Measurements from ENCODE around the gene XXYLT1. TPM values are rescaled to one million over a fixed set of nuclear protein-coding genes. Genes with fewer than 3 reads are reported as not detected.

Gene XXYLT1
- total RNA-seq, 1 donor: 21.0 TPM

DNA sequence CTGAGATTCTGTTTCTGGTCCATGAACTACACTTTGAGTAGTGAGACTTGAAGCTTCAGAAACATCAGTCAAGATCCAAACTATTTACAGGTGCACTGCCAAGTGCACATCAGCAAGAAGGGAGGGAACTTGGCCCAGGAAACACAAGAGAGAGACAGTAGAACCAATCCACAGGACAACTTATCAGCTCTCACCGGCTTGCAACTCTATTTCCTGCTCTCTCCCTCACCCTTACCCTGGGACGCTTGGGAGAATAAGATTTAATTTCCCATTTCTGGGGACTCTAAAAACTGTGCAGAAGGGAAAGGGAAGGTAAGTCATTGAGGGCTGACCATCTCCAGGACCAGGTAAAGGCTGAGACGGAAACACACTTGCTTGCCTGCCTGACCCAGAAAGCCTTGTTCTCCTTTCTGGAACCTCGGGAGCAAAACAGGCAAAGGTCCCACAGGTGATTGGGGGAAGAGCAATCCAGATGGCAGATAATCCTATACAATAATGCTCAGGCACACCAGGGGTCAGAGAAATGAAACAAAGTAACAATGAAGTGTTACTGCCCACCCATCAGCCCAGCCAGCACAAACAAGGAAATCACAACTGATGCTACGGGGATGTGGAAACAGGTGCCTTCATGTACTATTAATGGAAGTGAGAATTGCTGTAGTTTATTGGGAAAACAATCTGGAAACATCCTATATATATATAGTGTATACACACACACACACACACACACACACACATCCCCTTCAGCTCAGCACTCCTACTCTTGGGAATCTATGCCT, 154.4 kb downstream of the XXYLT1 start:
- H3K4me3 ChIP-seq (ENCODE audit: low read depth, low read length): no peak overlapping the region
- no peak for DNase-seq (ENCODE audit: low read depth)
- TF ChIP-seq, protein P1, sequence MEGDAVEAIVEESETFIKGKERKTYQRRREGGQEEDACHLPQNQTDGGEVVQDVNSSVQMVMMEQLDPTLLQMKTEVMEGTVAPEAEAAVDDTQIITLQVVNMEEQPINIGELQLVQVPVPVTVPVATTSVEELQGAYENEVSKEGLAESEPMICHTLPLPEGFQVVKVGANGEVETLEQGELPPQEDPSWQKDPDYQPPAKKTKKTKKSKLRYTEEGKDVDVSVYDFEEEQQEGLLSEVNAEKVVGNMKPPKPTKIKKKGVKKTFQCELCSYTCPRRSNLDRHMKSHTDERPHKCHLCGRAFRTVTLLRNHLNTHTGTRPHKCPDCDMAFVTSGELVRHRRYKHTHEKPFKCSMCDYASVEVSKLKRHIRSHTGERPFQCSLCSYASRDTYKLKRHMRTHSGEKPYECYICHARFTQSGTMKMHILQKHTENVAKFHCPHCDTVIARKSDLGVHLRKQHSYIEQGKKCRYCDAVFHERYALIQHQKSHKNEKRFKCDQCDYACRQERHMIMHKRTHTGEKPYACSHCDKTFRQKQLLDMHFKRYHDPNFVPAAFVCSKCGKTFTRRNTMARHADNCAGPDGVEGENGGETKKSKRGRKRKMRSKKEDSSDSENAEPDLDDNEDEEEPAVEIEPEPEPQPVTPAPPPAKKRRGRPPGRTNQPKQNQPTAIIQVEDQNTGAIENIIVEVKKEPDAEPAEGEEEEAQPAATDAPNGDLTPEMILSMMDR (IDR thresholded peaks at IDR 0.05; ENCODE audit: insufficient read depth, low read length): no peak

DNA sequence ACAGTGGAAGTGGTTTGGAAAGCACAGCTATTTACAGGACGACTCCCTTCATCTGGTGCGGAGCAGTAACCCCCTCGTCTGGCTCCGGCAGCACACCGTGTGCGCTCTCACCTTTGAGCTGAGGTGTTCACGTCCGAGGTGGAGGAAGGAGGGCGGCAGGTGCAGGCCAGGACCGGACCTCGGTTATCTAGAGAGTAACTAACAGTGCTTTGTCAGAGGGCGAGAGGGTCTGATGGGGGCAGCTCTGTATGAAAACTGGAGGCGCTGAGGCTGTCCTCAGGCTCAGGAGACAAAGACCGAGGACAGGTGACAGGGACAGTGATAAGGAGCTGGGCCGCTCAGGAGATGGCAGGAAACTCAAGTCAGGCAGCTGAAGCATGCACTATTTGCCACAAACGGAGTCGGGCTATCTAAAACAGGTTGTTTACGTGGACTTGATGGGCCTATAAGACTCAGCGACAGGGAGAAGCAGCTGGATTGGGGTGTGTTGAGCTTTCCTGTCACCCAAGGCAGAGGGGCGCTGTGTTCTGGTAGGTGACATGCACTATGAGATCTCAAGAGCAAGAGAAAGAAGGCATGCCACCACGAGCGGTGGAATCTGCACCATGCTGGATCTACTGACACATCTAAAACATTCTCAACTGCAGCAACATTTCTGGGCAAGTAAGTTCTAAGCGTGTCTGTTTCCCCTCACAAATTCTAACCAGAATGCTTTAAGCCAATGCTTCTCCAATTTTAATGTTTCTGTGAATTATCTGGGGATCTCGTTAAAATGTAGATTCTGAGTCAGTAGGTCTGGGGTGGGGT, 155.2 kb downstream of the XXYLT1 start:
- no peak overlapping the region for H3K4me3 ChIP-seq (ENCODE audit: low read depth, low read length)
- no peak for DNase-seq (ENCODE audit: low read depth)
- TF ChIP-seq, protein P1 (IDR thresholded peaks at IDR 0.05; ENCODE audit: insufficient read depth, low read length): no peak

DNA sequence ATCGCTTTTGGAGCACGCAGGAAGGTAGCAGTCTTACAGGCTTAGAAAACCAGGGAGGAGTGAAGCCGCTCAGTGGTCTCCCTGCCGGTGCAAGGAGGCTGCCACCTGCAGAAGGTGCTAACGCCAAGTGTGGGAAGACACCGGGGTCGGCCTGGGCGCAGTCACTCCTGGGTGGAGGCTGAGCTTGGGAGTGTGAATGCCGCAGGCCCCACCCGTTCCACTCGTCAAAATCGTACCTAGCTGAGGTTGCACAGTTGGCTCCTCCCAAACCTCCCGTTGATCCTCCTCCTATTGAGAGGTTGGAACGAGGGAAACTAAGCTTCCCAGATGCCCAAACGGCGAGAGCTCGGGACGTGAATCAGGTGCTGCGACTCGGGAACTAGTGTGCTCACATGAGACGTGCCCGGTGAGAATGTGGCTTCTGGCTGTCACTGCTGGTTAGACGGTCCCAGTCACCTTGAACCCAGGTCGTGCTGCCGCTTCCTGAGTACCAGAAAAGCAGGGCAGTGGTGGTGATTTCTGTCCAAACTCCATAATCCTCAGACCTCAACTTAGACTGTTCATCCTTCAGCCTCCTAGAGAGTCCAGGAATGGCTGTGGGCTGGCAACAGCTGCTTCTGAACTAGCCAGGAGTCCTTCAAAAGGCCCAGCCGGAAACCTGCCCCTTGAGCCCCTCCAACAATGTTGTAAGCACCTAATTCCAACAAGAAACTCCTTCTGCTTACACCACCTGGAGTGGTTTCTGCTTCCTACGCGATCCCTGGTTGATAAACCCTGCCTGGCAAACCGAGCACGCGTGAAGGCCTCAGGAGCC, 156.0 kb downstream of the XXYLT1 start:
- DNase-seq (ENCODE audit: low read depth): no peak
- TF ChIP-seq, protein P1 (IDR thresholded peaks at IDR 0.05; ENCODE audit: insufficient read depth, low read length): no peak
- no peak overlapping the region for H3K4me3 ChIP-seq (ENCODE audit: low read depth, low read length)

DNA sequence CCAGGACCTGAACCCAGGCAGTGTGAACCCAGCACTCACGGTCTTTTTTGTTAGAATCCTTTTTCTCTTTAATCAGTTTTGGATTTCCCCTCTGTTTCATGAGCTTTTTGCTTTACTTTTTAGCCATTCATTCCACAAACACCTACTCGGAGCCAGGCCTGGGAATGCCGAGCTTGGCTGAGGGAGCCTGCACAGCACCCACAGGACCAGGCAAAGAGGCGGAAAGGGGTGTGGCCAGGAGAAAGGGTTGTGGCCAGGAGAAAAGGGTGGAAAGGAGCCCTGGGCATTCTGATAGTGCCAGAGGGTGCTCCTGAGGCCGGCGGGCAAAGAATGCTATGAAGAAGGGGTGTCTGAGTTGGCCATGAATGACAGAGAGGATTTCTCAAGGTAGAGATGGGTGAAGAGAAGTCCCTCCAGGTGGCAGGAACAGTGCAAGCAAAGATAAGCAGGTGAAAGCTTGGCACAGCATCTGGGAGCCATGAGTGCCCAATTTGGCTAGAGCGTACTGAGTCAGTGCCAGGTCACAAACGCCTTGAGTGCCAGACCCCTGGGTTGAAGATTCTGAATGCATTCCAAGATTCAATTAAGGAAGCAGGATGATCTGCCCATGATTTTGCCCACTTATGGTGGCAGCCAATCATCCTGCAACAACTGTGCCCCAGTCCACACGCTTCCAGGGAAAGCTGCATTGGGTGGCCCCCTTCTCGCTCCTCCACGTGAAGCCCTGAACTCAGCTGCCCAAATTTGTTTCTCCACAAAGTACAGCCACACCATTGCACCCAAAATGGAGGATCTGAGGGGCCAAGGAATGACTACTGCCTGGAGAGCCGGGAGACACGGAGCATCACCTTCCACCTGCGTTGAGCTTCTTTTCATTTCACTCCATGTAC, 157.2 kb downstream of the XXYLT1 start:
- TF ChIP-seq, protein P1 (IDR thresholded peaks at IDR 0.05; ENCODE audit: insufficient read depth, low read length): no peak
- H3K4me3 ChIP-seq (ENCODE audit: low read depth, low read length): no peak overlapping the region
- no peak for DNase-seq (ENCODE audit: low read depth)

DNA sequence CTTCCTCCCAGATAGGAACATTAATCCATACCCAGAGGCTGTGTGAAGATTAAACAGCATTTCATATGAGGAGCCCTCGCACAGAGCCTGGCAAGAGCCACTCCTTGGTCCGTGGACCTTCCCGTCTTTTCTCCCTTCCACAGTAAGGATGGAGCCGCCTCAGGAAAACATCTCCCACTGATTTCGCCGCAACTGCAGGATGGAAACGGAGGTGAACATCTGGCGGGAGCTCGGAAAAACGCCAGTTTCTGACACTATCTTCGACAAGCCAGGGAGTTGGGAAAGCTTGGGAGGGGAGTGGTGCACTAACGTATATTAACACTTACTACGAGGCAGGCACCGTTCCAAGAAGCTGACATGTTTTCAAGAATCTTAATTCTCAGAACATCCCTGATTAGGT, 157.9 kb downstream of the XXYLT1 start:
- TF ChIP-seq, protein P1 (IDR thresholded peaks at IDR 0.05; ENCODE audit: insufficient read depth, low read length): no peak
- peak; percentile 37 for DNase-seq (ENCODE audit: low read depth)
- H3K4me3 ChIP-seq (ENCODE audit: low read depth, low read length): no peak overlapping the region

DNA sequence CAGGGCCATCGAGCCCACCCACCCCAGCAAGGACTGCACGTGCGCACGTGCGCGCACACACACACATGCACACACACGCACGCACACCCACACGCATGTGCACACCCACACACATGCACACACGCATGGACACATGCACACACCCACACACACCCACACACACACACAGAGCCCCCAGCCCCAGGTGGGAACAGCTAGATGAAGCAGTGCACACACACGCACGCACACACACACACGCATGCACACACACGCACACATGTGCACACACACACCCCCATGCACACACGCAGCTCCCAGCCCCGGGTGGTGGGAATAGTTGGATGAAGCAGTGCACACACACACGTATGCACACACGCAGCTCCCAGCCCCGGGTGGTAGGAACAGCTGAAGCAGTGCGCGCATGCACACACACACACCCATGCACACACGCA, 158.6 kb downstream of the XXYLT1 start:
- TF ChIP-seq, protein P1 (IDR thresholded peaks at IDR 0.05; ENCODE audit: insufficient read depth, low read length): no peak
- H3K4me3 ChIP-seq (ENCODE audit: low read depth, low read length): no peak overlapping the region

More for the DNA sequence above, 158.6 kb downstream of the XXYLT1 start:
- no peak for DNase-seq (ENCODE audit: low read depth)
